GM18868 (cell line): ENCODE measurements around the gene CT45A10.
"Not testable (repeated sequence)": the region's sequence is repeated elsewhere in the genome, so short reads cannot be mapped to it uniquely, and the experiment has no call there.

ENCODE experiments used
- ATAC-seq: cut with Tn5 transposase; IDR thresholded peaks from one replicate; pipeline ENCODE4 v1.9.1; 2021; ENCODE audit warnings: mild to moderate bottlenecking, moderate library complexity; ENCODE audit not compliant: unreplicated experiment

The CT45A10 gene

GRCh38 chrX:135893294-135893817, at the start of gene CT45A10, which contains the start of gene SAGE1:
Gene CT45A10, minus strand, starts transcription at chrX:135893444. Its CDS starts 8,100 bp downstream, at chrX:135885344.
Gene SAGE1, plus strand, starts transcription at chrX:135893716. Its CDS starts 2,527 bp downstream, at chrX:135896243.
- no peak for ATAC-seq

- peak; percentile 64 for ATAC-seq
Measured at GRCh38 chrX:135931644-135932487, 38.6 kb upstream of the CT45A10 start.

GRCh38 chrX:135927897-135928296, 34.7 kb upstream of the CT45A10 start:
- ATAC-seq = no peak

GRCh38 chrX:135923353-135923752, 30.1 kb upstream of the CT45A10 start:
- ATAC-seq = no peak

GRCh38 chrX:135920516-135920915, 27.3 kb upstream of the CT45A10 start:
- peak; percentile 30 for ATAC-seq

GRCh38 chrX:135914404-135914803, 21.2 kb upstream of the CT45A10 start:
- ATAC-seq = no peak

- ATAC-seq = no peak
Measured at GRCh38 chrX:135910251-135910650, 17.0 kb upstream of the CT45A10 start.

GRCh38 chrX:135892781-135893180, 463 bp downstream of the CT45A10 start:
- ATAC-seq = no peak

- no peak for ATAC-seq
Measured at GRCh38 chrX:135890087-135890585, 3.1 kb downstream of the CT45A10 start.

- not testable (repeated sequence) for ATAC-seq
Measured at GRCh38 chrX:135888976-135889375, 4.3 kb downstream of the CT45A10 start.

GRCh38 chrX:135888230-135888629, 5.0 kb downstream of the CT45A10 start:
- ATAC-seq = not testable (repeated sequence)

GRCh38 chrX:135882741-135883140, 10.5 kb downstream of the CT45A10 start:
- ATAC-seq = not testable (repeated sequence)

- ATAC-seq = not testable (repeated sequence)
Measured at GRCh38 chrX:135871712-135872111, 21.5 kb downstream of the CT45A10 start, which contains the start of gene CT45A9. Gene CT45A9, minus strand, starts transcription at chrX:135871812. Its CDS starts 3,751 bp downstream, at chrX:135868061.

- ATAC-seq = not testable (repeated sequence)
Measured at GRCh38 chrX:135854438-135854837, 38.8 kb downstream of the CT45A10 start, which contains the start of gene CT45A8. Gene CT45A8, minus strand, starts transcription at chrX:135854538. Its CDS starts 3,755 bp downstream, at chrX:135850783.

GRCh38 chrX:135837180-135837579, 56.1 kb downstream of the CT45A10 start, which contains the start of gene CT45A7:
Gene CT45A7, minus strand, starts transcription at chrX:135837280. Its CDS starts 3,747 bp downstream, at chrX:135833533.
- ATAC-seq = not testable (repeated sequence)
